AG04449 (cell line): Measurements from ENCODE around the gene FNDC10.

Source experiments
- CTCF ChIA-PET: fragments of 350-600 bp; formaldehyde crosslinking; extraction: SDS; loops from one replicate; lab custom pipeline; 2021; ENCODE audit warnings: antibody characterized with exemption; lab: Yijun Ruan, JAX
- POLR2A ChIA-PET: fragments of 400-600, 350-600 bp; formaldehyde crosslinking; extraction: SDS; loops from one replicate; lab custom pipeline; 2020; ENCODE audit warnings: antibody characterized with exemption, inconsistent platforms; lab: Yijun Ruan, JAX
- DNase-seq: peaks from one replicate; pipeline ENCODE4 v3.0.0-alpha.2; 2010; ENCODE audit warnings: low read depth, low spot score
- H3K4me3 ChIP-seq: 2 replicates; pipeline ENCODE4 v1.5.1; 2011; ENCODE audit warnings: low read depth, mild to moderate bottlenecking, control low read depth, low read length
- TF ChIP-seq, protein P1 (sequence below): IDR thresholded peaks from one replicate; pipeline ENCODE4 v1.5.1; 2011; ENCODE audit warnings: mild to moderate bottlenecking, moderate library complexity, low read length, control low read depth, inconsistent platforms; ENCODE audit not compliant: insufficient read depth; ENCODE audit errors: missing control alignments

FNDC10 gene

DNA sequence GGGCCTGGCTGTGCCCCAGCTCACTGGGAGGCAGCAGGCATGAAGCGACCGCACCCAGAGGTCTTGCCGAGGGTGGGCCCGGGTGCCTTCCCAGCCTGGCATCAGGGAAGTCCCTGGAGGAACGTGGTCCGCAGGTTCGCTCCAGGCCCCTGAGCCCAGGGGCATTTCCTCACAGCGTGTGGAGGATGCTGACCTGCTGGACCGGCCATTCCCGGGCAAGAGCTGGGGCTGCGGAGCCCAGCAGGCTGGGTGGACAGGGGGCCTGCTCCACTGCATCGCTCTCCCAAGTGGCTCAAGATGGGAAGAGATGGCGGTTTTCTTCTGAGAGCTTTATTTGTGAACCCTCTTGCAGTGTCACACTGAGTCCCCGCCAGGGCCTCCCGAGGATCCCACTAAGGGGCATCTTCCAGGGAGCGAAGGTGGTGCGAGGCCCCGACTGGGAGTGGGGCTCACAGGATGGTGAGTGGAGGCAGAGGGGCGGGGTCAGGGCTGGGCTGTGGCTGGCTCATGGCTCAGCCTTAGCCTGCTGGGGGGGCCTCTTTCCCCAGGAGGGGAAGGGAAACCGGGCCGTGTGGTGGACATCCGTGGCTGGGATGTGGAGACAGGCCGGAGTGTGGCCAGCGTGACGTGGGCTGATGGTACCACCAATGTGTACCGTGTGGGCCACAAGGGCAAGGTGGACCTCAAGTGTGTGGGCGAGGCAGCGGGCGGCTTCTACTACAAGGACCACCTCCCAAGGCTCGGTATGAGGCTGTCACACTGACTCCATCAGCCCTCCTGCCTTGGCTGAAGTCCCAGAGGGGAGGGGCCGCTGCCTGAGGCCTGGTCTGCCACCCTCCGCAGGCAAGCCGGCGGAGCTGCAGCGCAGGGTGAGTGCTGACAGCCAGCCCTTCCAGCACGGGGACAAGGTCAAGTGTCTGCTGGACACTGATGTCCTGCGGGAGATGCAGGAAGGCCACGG is 24.8 kb upstream of the FNDC10 start:
- DNase-seq, result no peak
- H3K4me3 ChIP-seq, result no peak overlapping the region
- TF ChIP-seq, protein P1, sequence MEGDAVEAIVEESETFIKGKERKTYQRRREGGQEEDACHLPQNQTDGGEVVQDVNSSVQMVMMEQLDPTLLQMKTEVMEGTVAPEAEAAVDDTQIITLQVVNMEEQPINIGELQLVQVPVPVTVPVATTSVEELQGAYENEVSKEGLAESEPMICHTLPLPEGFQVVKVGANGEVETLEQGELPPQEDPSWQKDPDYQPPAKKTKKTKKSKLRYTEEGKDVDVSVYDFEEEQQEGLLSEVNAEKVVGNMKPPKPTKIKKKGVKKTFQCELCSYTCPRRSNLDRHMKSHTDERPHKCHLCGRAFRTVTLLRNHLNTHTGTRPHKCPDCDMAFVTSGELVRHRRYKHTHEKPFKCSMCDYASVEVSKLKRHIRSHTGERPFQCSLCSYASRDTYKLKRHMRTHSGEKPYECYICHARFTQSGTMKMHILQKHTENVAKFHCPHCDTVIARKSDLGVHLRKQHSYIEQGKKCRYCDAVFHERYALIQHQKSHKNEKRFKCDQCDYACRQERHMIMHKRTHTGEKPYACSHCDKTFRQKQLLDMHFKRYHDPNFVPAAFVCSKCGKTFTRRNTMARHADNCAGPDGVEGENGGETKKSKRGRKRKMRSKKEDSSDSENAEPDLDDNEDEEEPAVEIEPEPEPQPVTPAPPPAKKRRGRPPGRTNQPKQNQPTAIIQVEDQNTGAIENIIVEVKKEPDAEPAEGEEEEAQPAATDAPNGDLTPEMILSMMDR, result no peak
- POLR2A ChIA-PET, result no interaction called here
- CTCF ChIA-PET, result no interaction called here

DNA sequence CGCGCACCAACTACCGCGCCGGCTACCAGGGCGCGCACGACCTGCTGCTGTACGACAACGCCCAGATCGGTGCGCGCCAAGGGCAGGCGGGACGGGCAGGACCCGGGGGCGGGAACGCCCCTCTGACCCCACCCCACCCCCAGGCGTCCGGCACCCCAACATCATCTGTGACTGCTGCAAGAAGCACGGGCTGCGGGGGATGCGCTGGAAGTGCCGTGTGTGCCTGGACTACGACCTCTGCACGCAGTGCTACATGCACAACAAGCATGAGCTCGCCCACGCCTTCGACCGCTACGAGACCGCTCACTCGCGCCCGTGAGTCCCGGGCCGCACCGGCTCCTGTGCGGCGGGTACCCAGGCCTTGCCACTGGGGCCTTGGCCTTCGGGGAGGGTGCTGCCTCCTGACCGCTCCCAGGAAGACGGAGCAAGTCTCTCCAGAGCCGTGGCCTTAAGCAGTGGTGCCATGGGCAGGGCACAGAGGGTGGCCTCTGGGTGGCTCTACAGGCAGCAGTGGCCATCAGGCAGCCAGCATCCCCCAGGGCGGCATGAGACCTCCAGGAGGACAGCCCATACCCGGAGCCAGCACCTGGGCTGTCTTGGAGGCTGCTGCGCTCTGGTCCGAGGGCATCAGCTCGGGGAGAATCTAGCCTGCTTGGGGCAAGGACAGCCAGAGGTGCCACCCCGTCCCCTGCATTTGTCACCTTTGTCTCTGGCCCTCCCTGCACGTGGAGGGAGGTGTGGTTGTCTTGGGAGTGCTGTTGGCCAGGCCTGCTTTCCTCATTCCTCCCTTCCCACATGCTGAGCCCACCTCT is 23.9 kb upstream of the FNDC10 start:
- no peak overlapping the region for H3K4me3 ChIP-seq
- TF ChIP-seq, protein P1, result no peak
- ChIA-PET CTCF (no interaction called here), POLR2A (no interaction called here)
- DNase-seq, result no peak

DNA sequence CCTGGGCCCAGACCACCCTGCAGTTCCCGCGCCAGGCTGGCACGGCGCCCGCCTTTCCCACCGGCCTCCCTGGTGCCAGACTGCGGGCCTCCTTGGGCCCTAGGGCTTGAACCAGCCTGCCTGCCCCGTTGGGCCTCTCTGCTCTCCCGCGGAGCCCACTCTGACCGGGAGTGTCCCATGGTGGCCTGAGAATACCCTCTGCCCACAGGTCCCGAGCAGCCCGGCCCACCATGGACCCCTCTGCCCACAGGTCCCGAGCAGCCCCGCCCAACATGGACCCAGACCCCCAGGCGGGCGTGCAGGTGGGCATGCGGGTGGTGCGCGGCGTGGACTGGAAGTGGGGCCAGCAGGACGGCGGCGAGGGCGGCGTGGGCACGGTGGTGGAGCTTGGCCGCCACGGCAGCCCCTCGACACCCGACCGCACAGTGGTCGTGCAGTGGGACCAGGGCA is 23.3 kb upstream of the FNDC10 start:
- H3K4me3 ChIP-seq, result no peak overlapping the region
- ChIA-PET CTCF (interaction anchor here (0.6 kb wide), 1 partner anchor 358 kb away, joined by 3 read pairs; no protein-coding TSS in a partner anchor), POLR2A (no interaction called here)
- no peak for DNase-seq
- TF ChIP-seq, protein P1, result no peak

GRCh38 chr1:1622788-1623094 is 22.8 kb upstream of the FNDC10 start:
- DNase-seq, result no peak
- no peak overlapping the region for H3K4me3 ChIP-seq
- TF ChIP-seq, protein P1, result no peak
- POLR2A ChIA-PET, result no interaction called here
- CTCF ChIA-PET, result interaction anchor here (0.6 kb wide), 1 partner anchor 358 kb away, joined by 3 read pairs; no protein-coding TSS in a partner anchor

- ChIA-PET POLR2A (no interaction called here), CTCF (interaction anchor here (0.6 kb wide), 1 partner anchor 357 kb away, joined by 3 read pairs; no protein-coding TSS in a partner anchor)
- DNase-seq, result no peak
Measured at GRCh38 chr1:1622010-1622787, 22.3 kb upstream of the FNDC10 start.

More at GRCh38 chr1:1622010-1622787, 22.3 kb upstream of the FNDC10 start:
- no peak overlapping the region for H3K4me3 ChIP-seq
- TF ChIP-seq, protein P1, result no peak
